Breast epithelium (tissue), 4 donors: ENCODE measurements around the gene MRPL19. TPM values are rescaled to one million over a fixed set of nuclear protein-coding genes. Genes with fewer than 3 reads are reported as not detected.

Experiments
- DNase-seq, 2 donors: peaks; one replicate each; pipeline ENCODE4 v3.0.0-alpha.2; 2019; ENCODE audit warnings: low spot score in 2 of 2
- H3K27ac ChIP-seq, 2 donors: fragments of 200-600 bp; sonication (generic) in 1 of 2; one replicate each; pipeline ENCODE4 v1.5.1; 2016 to 2019; ENCODE audit warnings: mild to moderate bottlenecking in 1 of 2
- H3K27me3 ChIP-seq, 2 donors: fragments of 200-600 bp; sonication (generic) in 1 of 2; one replicate each; pipeline versions ENCODE4 v1.5.1 to v1.6.0; 2017 to 2019; ENCODE audit warnings: control low read depth in 1 of 2, mild to moderate bottlenecking in 1 of 2
- H3K36me3 ChIP-seq: fragments of 200-600 bp; one replicate; pipeline ENCODE4 v1.5.1; 2019
- H3K4me1 ChIP-seq, 2 donors: fragments of 200-600 bp; sonication (generic); one replicate each; pipeline ENCODE4 v1.5.1; 2016 to 2019; ENCODE audit warnings: control low read depth in 1 of 2
- H3K4me3 ChIP-seq, 3 donors: fragments of 200-600 bp; sonication (generic); 1 replicate in 2 of 3; 2 replicates in 1 of 3; pipeline ENCODE4 v1.5.1; 2016 to 2019; ENCODE audit warnings: mild to moderate bottlenecking in 3 of 3, moderate library complexity in 2 of 3
- H3K9me3 ChIP-seq, 2 donors: fragments of 200-600 bp; sonication (generic) in 1 of 2; one replicate each; pipeline ENCODE4 v1.5.1; 2016 to 2019; ENCODE audit warnings: control low read depth in 1 of 2
- POLR2A ChIP-seq: fragments of 450-650 bp; IDR thresholded peaks from one replicate; pipeline ENCODE4 v1.6.1; 2016; ENCODE audit warnings: antibody characterized with exemption, mild to moderate bottlenecking, moderate library complexity
- POLR2AphosphoS5 ChIP-seq, 3 donors: sonication (generic); formaldehyde crosslinking; IDR thresholded peaks; one replicate each; pipeline ENCODE4 v1.6.1; 2017; ENCODE audit warnings: antibody characterized with exemption in 3 of 3
- intact Hi-C: fragments of 100-400 bp; cut with DNase I; formaldehyde crosslinking; loops from one replicate; pipeline ENCODE4 v1.15.1; 2023; ENCODE audit warnings: low total_unique reads
- total RNA-seq, 3 donors: library from RNA; depleted of rRNA; stranded (reverse); fragments of >200 nt; gene quantifications; one replicate each; pipeline ENCODE4 v1.1.0, GENCODE V29; 2016
- TF ChIP-seq, protein P1 (sequence below), 3 donors: fragments of 450-650 bp; IDR thresholded peaks; one replicate each; pipeline ENCODE4 v1.5.1; 2016 to 2017; ENCODE audit warnings: antibody characterized with exemption in 3 of 3, mild to moderate bottlenecking in 3 of 3, moderate library complexity in 3 of 3

The MRPL19 gene
- total RNA-seq, 3 donors from 2014 or later: 26.5 to 32.0 (median 28.5) TPM

DNA sequence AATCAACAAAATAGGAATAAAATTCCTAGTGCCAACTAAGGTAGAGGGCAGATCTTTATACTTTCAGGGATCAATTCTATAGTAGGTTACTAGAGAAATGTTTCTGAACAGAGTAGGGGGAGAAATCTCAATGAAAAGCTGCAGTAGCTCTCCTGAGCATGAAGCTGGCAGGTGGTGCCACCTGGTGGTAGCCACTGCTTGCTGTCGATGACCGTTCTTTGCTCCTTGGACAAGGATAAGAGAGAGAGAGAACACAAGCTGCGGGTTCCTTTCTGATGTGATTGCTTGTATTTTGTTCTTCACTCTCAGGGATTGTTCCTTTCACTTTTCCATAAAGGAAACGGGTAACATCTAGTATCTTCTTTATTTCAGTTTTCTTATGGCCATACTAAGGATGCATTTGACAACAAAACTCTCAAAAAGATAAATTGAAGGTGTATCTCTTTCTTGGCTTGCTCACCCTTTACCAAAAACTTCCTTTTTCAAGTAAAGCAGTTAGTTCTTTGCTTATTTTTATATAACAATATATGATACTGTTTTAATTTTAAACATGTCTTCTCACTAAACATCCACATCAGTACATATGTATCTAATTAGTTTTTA, 18.6 kb upstream of the MRPL19 start:
- no peak overlapping the region for H3K4me3 ChIP-seq
- H3K9me3 ChIP-seq: no peaks in the 10 kb centered on the region
- no peaks in the 10 kb centered on the region for H3K4me1 ChIP-seq
- H3K36me3 ChIP-seq: no peaks in the 10 kb centered on the region
- H3K27me3 ChIP-seq: no peaks in the 10 kb centered on the region
- TF ChIP-seq, protein P1, sequence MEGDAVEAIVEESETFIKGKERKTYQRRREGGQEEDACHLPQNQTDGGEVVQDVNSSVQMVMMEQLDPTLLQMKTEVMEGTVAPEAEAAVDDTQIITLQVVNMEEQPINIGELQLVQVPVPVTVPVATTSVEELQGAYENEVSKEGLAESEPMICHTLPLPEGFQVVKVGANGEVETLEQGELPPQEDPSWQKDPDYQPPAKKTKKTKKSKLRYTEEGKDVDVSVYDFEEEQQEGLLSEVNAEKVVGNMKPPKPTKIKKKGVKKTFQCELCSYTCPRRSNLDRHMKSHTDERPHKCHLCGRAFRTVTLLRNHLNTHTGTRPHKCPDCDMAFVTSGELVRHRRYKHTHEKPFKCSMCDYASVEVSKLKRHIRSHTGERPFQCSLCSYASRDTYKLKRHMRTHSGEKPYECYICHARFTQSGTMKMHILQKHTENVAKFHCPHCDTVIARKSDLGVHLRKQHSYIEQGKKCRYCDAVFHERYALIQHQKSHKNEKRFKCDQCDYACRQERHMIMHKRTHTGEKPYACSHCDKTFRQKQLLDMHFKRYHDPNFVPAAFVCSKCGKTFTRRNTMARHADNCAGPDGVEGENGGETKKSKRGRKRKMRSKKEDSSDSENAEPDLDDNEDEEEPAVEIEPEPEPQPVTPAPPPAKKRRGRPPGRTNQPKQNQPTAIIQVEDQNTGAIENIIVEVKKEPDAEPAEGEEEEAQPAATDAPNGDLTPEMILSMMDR (IDR thresholded peaks at IDR 0.05): peak; percentile 44 to 80 (median 71)
- TF ChIP-seq POLR2AphosphoS5 (IDR thresholded peaks at IDR 0.05): no peak
- TF ChIP-seq POLR2A: no peak
- DNase-seq: peak; percentile 54 to 61
- no peak overlapping the region for H3K27ac ChIP-seq
- intact Hi-C loops: no loop called here

DNA sequence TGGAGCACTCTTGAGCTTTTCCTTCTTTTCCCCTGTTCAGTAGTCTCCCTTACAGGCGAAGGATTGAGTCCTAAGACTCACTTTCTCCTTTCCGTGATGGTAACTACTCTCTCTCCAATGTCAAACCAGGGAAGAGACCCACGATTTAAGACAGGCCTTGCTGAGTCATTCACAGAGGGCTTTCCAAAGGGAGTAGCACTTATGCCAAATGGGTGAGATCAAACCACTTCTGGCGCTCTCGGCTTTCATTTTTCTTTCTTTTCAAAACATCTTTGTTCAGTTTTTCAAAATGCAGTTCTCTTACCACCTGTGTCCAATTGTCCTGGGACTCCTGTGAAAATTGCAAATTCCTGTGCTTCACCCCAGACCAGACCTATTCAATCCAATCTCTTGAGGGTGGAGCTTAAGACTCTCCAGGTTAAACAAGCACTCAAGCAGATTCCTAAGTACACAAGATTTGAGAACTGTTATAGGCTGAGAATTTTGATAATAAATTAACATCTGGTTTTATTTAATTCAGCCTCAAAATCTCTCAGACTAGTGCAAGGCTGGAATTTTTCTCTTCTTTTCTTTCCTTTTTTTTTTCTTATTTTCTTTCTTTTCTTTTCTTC, 14.4 kb upstream of the MRPL19 start:
- no peaks in the 10 kb centered on the region for H3K4me1 ChIP-seq
- H3K36me3 ChIP-seq: no peaks in the 10 kb centered on the region
- intact Hi-C loops: loop anchor here (10.0 kb wide), 1 partner anchor 1603 kb away; no protein-coding TSS in a partner anchor
- no peak overlapping the region for H3K4me3 ChIP-seq
- TF ChIP-seq, protein P1 (IDR thresholded peaks at IDR 0.05): no peak
- TF ChIP-seq POLR2AphosphoS5 (IDR thresholded peaks at IDR 0.05) (no peak), POLR2A (no peak)
- no peaks in the 10 kb centered on the region for H3K9me3 ChIP-seq
- H3K27me3 ChIP-seq: no peaks in the 10 kb centered on the region
- H3K27ac ChIP-seq: peak overlapping the region in 1 of 2 donors; percentile 22
- DNase-seq: no peak

DNA sequence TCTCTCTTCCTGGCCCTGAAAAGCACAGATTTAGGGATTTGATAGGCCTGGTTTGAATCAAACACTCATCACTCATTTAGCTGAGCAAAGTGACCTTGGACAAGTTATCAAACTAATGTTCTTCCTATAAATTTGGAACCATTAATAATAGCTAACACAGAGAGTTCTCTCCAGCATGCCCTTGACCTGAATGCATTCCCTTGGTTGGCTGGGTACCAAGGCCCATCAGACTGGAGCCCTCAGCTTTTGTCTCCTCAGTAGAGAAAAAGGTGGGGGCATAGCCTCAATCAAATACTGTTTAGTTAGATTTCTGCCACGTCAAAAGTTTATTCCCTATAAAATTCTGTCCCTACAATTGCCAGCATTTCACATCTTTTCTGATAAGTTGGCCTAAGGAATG, 13.8 kb upstream of the MRPL19 start:
- TF ChIP-seq POLR2AphosphoS5 (IDR thresholded peaks at IDR 0.05) (no peak), POLR2A (no peak)
- TF ChIP-seq, protein P1 (IDR thresholded peaks at IDR 0.05): no peak
- H3K36me3 ChIP-seq: no peaks in the 10 kb centered on the region
- H3K27ac ChIP-seq: peak overlapping the region in 1 of 2 donors; percentile 2
- intact Hi-C loops: loop anchor here (10.0 kb wide), 1 partner anchor 1602 kb away; no protein-coding TSS in a partner anchor
- no peak for DNase-seq
- H3K4me1 ChIP-seq: no peaks in the 10 kb centered on the region
- H3K4me3 ChIP-seq: no peak overlapping the region
- H3K27me3 ChIP-seq: no peaks in the 10 kb centered on the region
- H3K9me3 ChIP-seq: no peaks in the 10 kb centered on the region

DNA sequence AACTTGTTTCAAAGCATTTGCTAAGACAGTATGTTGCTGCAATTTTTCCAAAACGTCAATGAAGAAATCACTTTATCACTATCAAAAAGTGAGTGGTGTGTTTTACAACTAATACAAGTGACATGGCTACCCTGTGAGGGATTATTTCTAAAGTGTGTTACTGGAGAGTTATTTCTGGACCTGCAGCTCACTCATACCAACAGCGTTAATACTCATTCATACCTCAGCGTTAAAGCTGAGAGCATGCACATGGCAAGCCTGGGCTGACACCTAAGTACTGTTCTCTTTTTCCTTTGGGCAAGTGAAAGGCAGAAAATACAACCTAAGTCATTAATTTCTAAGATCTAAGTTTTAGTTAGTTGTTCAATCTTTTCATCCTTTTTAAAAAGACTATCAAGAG, 13.0 kb upstream of the MRPL19 start:
- Histone ChIP-seq H3K36me3 (no peaks in the 10 kb centered on the region), H3K4me1 (no peaks in the 10 kb centered on the region), H3K27ac (no peak overlapping the region), H3K27me3 (no peaks in the 10 kb centered on the region), H3K4me3 (no peak overlapping the region), H3K9me3 (no peaks in the 10 kb centered on the region)
- TF ChIP-seq, protein P1 (IDR thresholded peaks at IDR 0.05): no peak
- TF ChIP-seq POLR2AphosphoS5 (IDR thresholded peaks at IDR 0.05): no peak
- no peak for DNase-seq
- intact Hi-C loops: loop anchor here (2.0 to 10.0 kb wide), 2 partner anchors 67 to 1601 kb away; no protein-coding TSS in a partner anchor

DNA sequence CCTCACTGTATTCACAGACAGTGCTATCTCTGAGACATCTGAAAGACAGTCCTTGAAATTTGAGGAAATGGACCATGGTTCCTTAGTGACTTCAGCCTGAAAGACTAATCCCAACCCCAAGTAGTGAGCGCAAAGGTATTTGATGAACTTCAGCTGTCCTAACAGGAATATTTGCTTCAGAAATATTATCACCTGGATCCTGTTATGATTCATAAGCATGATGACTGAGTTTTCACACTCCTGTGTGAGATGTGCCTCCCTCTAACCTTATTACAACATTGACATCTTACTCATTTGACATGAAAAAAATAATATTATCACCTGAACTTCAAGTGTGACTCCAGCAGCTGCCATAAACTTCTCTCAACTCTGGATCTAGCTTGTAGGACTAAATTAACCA, 11.6 kb upstream of the MRPL19 start:
- Histone ChIP-seq H3K27ac (no peak overlapping the region), H3K4me1 (no peaks in the 10 kb centered on the region), H3K36me3 (no peaks in the 10 kb centered on the region), H3K9me3 (no peaks in the 10 kb centered on the region), H3K27me3 (no peaks in the 10 kb centered on the region), H3K4me3 (no peak overlapping the region)
- no peak for DNase-seq
- TF ChIP-seq POLR2A: no peak
- TF ChIP-seq POLR2AphosphoS5 (IDR thresholded peaks at IDR 0.05): no peak
- TF ChIP-seq, protein P1 (IDR thresholded peaks at IDR 0.05): no peak
- intact Hi-C loops: loop anchor here (2.0 to 10.0 kb wide), 2 partner anchors 66 to 1600 kb away; no protein-coding TSS in a partner anchor
